Upper lobe of right lung (tissue), 1 donor: Measurements from ENCODE around the gene PRMT2. TPM values are rescaled to one million over a fixed set of nuclear protein-coding genes. Genes with fewer than 3 reads are reported as not detected.

Experiments used
- ATAC-seq: fragments of 200-7000 bp; cut with Tn5 transposase; one replicate; pipeline ENCODE4 v1.9.1; 2020; ENCODE audit warnings: mild to moderate bottlenecking, moderate library complexity
- DNase-seq: peaks from one replicate; pipeline ENCODE4 v3.0.0-alpha.2; 2020
- H3K27ac ChIP-seq: fragments of 200-600 bp; one replicate; pipeline ENCODE4 v1.8.0; 2022
- H3K27me3 ChIP-seq: fragments of 200-600 bp; one replicate; pipeline ENCODE4 v1.8.0; 2022; ENCODE audit warnings: mild to moderate bottlenecking
- H3K36me3 ChIP-seq: fragments of 200-600 bp; one replicate; pipeline ENCODE4 v1.8.0; 2022
- H3K4me1 ChIP-seq: fragments of 200-600 bp; one replicate; pipeline ENCODE4 v1.8.0; 2022
- H3K4me3 ChIP-seq: fragments of 200-600 bp; one replicate; pipeline ENCODE4 v1.8.0; 2022; ENCODE audit warnings: mild to moderate bottlenecking
- H3K9me3 ChIP-seq: fragments of 200-600 bp; one replicate; pipeline ENCODE4 v1.8.0; 2022
- CTCF ChIP-seq: fragments of 200-600 bp; IDR thresholded peaks from one replicate; pipeline ENCODE4 v1.8.0; 2022; ENCODE audit warnings: antibody characterized with exemption
- intact Hi-C: fragments of 100-400 bp; cut with DNase I; formaldehyde crosslinking; loops from one replicate; pipeline ENCODE4 v1.11.0; 2022
- total RNA-seq: library from RNA; stranded (reverse); fragmentation: NEBNext Ultra II Directional; extraction: Animal tissue kit (Norgen Biotek cat#: 25700); gene quantifications from one replicate; pipeline ENCODE4 v1.2.1, GENCODE V29; 2021
- donor health status: DM: no; HTN: yes; CAD: no; lungs with severe emphysema.

Gene PRMT2
- total RNA-seq, 1 donor from 2014 or later: 114 TPM

GRCh38 chr21:46598581-46599572, 36.6 kb upstream of the PRMT2 start:
- Histone ChIP-seq H3K9me3 (no peaks in the 10 kb centered on the region), H3K27me3 (no peaks in the 10 kb centered on the region), H3K27ac (no peak overlapping the region), H3K4me1 (peaks cover 5% of the 10 kb centered on the region), H3K36me3 (no peaks in the 10 kb centered on the region), H3K4me3 (no peak overlapping the region)
- no peak for TF ChIP-seq CTCF
- intact Hi-C loops: no loop called here
- no peak for DNase-seq
- no peak for ATAC-seq

GRCh38 chr21:46600305-46600704, 35.2 kb upstream of the PRMT2 start:
- Histone ChIP-seq H3K27me3 (no peaks in the 10 kb centered on the region), H3K9me3 (no peaks in the 10 kb centered on the region), H3K4me3 (no peak overlapping the region), H3K4me1 (peaks cover 5% of the 10 kb centered on the region), H3K27ac (no peak overlapping the region), H3K36me3 (no peaks in the 10 kb centered on the region)
- DNase-seq: no peak
- ATAC-seq: no peak
- intact Hi-C loops: no loop called here
- no peak for TF ChIP-seq CTCF

GRCh38 chr21:46600978-46601377, 34.5 kb upstream of the PRMT2 start:
- H3K4me1 ChIP-seq: peaks cover 12% of the 10 kb centered on the region
- H3K9me3 ChIP-seq: no peaks in the 10 kb centered on the region
- DNase-seq (no peak), ATAC-seq (no peak)
- H3K27me3 ChIP-seq: no peaks in the 10 kb centered on the region
- H3K4me3 ChIP-seq: no peak overlapping the region
- H3K36me3 ChIP-seq: no peaks in the 10 kb centered on the region
- no peak for TF ChIP-seq CTCF
- intact Hi-C loops: no loop called here
- H3K27ac ChIP-seq: no peak overlapping the region

- DNase-seq (no peak), ATAC-seq (no peak)
- H3K4me1 ChIP-seq: peaks cover 19% of the 10 kb centered on the region
- intact Hi-C loops: no loop called here
- no peak overlapping the region for H3K27ac ChIP-seq
- no peaks in the 10 kb centered on the region for H3K36me3 ChIP-seq
- no peak for TF ChIP-seq CTCF
- no peak overlapping the region for H3K4me3 ChIP-seq
- no peaks in the 10 kb centered on the region for H3K27me3 ChIP-seq
- no peaks in the 10 kb centered on the region for H3K9me3 ChIP-seq
Observed at GRCh38 chr21:46603228-46603627, 32.2 kb upstream of the PRMT2 start.

- H3K4me1 ChIP-seq: peaks cover 15% of the 10 kb centered on the region
- DNase-seq (no peak), ATAC-seq (no peak)
- no peak overlapping the region for H3K4me3 ChIP-seq
- intact Hi-C loops: no loop called here
- no peaks in the 10 kb centered on the region for H3K27me3 ChIP-seq
- H3K9me3 ChIP-seq: no peaks in the 10 kb centered on the region
- no peaks in the 10 kb centered on the region for H3K36me3 ChIP-seq
- H3K27ac ChIP-seq: no peak overlapping the region
- no peak for TF ChIP-seq CTCF
Observed at GRCh38 chr21:46604329-46604974, 31.0 kb upstream of the PRMT2 start.
